ENCODE results near the gene IL1RL2.

IL1RL2 gene

GRCh38 chr2:102253140-102253752 lies 66.4 kb downstream of the IL1RL2 start:
- DNase-seq (ENCODE audit: low read depth) = no peak
- H3K4me3 ChIP-seq (ENCODE audit: low read depth, low read length) = no peak overlapping the region
- no peak for TF ChIP-seq CTCF (IDR thresholded peaks at IDR 0.05; ENCODE audit: low read depth, low read length, missing control alignments)

- no peak for DNase-seq (ENCODE audit: low read depth)
- TF ChIP-seq CTCF (IDR thresholded peaks at IDR 0.05; ENCODE audit: low read depth, low read length, missing control alignments) = no peak
- no peak overlapping the region for H3K4me3 ChIP-seq (ENCODE audit: low read depth, low read length)
Observed at GRCh38 chr2:102253753-102254150, 66.9 kb downstream of the IL1RL2 start.

GRCh38 chr2:102256276-102256675 lies 69.5 kb downstream of the IL1RL2 start:
- DNase-seq (ENCODE audit: low read depth) = no peak
- H3K4me3 ChIP-seq (ENCODE audit: low read depth, low read length) = no peak overlapping the region

GRCh38 chr2:102256874-102257462 lies 70.1 kb downstream of the IL1RL2 start:
- H3K4me3 ChIP-seq (ENCODE audit: low read depth, low read length) = no peak overlapping the region
- no peak for TF ChIP-seq CTCF (IDR thresholded peaks at IDR 0.05; ENCODE audit: low read depth, low read length, missing control alignments)
- no peak for DNase-seq (ENCODE audit: low read depth)

More at GRCh38 chr2:102256276-102256675, 69.5 kb downstream of the IL1RL2 start:
- no peak for TF ChIP-seq CTCF (IDR thresholded peaks at IDR 0.05; ENCODE audit: low read depth, low read length, missing control alignments)

GRCh38 chr2:102258025-102258385 lies 71.2 kb downstream of the IL1RL2 start:
- no peak overlapping the region for H3K4me3 ChIP-seq (ENCODE audit: low read depth, low read length)
- no peak for DNase-seq (ENCODE audit: low read depth)
- TF ChIP-seq CTCF (IDR thresholded peaks at IDR 0.05; ENCODE audit: low read depth, low read length, missing control alignments) = no peak

- DNase-seq (ENCODE audit: low read depth) = no peak
- no peak overlapping the region for H3K4me3 ChIP-seq (ENCODE audit: low read depth, low read length)
- no peak for TF ChIP-seq CTCF (IDR thresholded peaks at IDR 0.05; ENCODE audit: low read depth, low read length, missing control alignments)
Observed at GRCh38 chr2:102258386-102259074, 71.7 kb downstream of the IL1RL2 start.
